Activated T-cell treated with anti-CD3 and anti-CD28 coated beads, Interleukin-2, amount 50 U/mL, for 72 hours (primary cell): ENCODE measurements around the gene HERPUD2. TPM values are rescaled to one million over a fixed set of nuclear protein-coding genes. Genes with fewer than 3 reads are reported as not detected.

ENCODE experiments used
- ATAC-seq, 2 donors: fragments of 150-1000 bp; cut with Tn5 transposase; replicated peaks in 1 of 2; 2 replicates each; pipeline ENCODE4 v1.10.0; 2021; ENCODE audit warnings: moderate library complexity in 2 of 2, mild to moderate bottlenecking in 1 of 2
- DNase-seq, 2 donors: peaks; one replicate each; pipeline ENCODE4 v3.0.0; 2021 to 2022; ENCODE audit warnings: mixed read lengths in 1 of 2
- H3K27ac Mint-ChIP-seq: one replicate; pipeline ENCODE4 v1.8.0; 2022; ENCODE audit warnings: mild to moderate bottlenecking, moderate library complexity, mixed read lengths
- H3K27me3 Mint-ChIP-seq: one replicate; pipeline ENCODE4 v1.8.0; 2022; ENCODE audit warnings: low read depth, mixed read lengths
- H3K36me3 Mint-ChIP-seq, 2 donors: one replicate each; pipeline ENCODE4 v1.8.0; 2022; ENCODE audit warnings: mixed read lengths in 2 of 2, mild to moderate bottlenecking in 1 of 2; ENCODE audit not compliant: insufficient read depth in 2 of 2
- H3K4me1 Mint-ChIP-seq: one replicate; pipeline ENCODE4 v1.8.0; 2022; ENCODE audit warnings: low read depth, mixed read lengths
- H3K4me3 Mint-ChIP-seq, 2 donors: one replicate each; pipeline ENCODE4 v1.8.0; 2022; ENCODE audit warnings: mild to moderate bottlenecking in 2 of 2, mixed read lengths in 2 of 2, moderate library complexity in 2 of 2
- H3K9me3 Mint-ChIP-seq, 2 donors: one replicate each; pipeline ENCODE4 v1.8.0; 2022; ENCODE audit warnings: mixed read lengths in 2 of 2
- total RNA-seq, 2 donors: library from RNA; stranded (reverse); gene quantifications; one replicate each; pipeline ENCODE4 v1.2.3, GENCODE V29; 2022

Gene HERPUD2
- 10 to 100 TPM; 37.5 to 40.4 TPM for total RNA-seq

GRCh38 chr7:35694784-35695472 is at the start of gene HERPUD2:
Gene HERPUD2, minus strand, starts transcription at chr7:35695135. Its CDS starts 805 bp downstream, at chr7:35694330.
- ATAC-seq (peak; percentile 87 to 89), DNase-seq (peak; percentile 91 to 94)
- Mint-ChIP-seq H3K4me1 (peaks cover 64% of the 10 kb centered on the region), H3K27ac (peak within 1 kb of the TSS; percentile 91), H3K9me3 (peaks cover 0 to 2% of the 10 kb centered on the region in 2 donors), H3K4me3 (peak within 1 kb of the TSS; percentile 88 to 97), H3K36me3 (peaks cover 15 to 16% of the 10 kb centered on the region in 2 donors), H3K27me3 (no peaks in the 10 kb centered on the region)

GRCh38 chr7:35738889-35739288 is 44.0 kb upstream of the HERPUD2 start:
- peaks cover 2 to 8% of the 10 kb centered on the region in 2 donors for H3K36me3 Mint-ChIP-seq
- no peak overlapping the region for H3K27ac Mint-ChIP-seq
- H3K9me3 Mint-ChIP-seq: peaks cover 4 to 5% of the 10 kb centered on the region in 2 donors
- H3K4me1 Mint-ChIP-seq: no peaks in the 10 kb centered on the region
- DNase-seq: no peak
- no peak overlapping the region for H3K4me3 Mint-ChIP-seq
- no peak for ATAC-seq
- H3K27me3 Mint-ChIP-seq: peaks cover 7% of the 10 kb centered on the region

- H3K9me3 Mint-ChIP-seq: peaks cover 0 to 2% of the 10 kb centered on the region in 2 donors
- peaks cover 0 to 3% of the 10 kb centered on the region in 2 donors for H3K36me3 Mint-ChIP-seq
- H3K4me1 Mint-ChIP-seq: peaks cover 7% of the 10 kb centered on the region
- no peak overlapping the region for H3K4me3 Mint-ChIP-seq
- no peak for ATAC-seq
- peaks cover 14% of the 10 kb centered on the region for H3K27me3 Mint-ChIP-seq
- no peak for DNase-seq
- no peak overlapping the region for H3K27ac Mint-ChIP-seq
Observed at GRCh38 chr7:35736725-35737124, 41.8 kb upstream of the HERPUD2 start.

GRCh38 chr7:35735396-35735795 is 40.5 kb upstream of the HERPUD2 start:
- DNase-seq (no peak), ATAC-seq (no peak)
- Mint-ChIP-seq H3K4me1 (peaks cover 16% of the 10 kb centered on the region), H3K9me3 (peaks cover 0 to 2% of the 10 kb centered on the region in 2 donors), H3K27ac (no peak overlapping the region), H3K36me3 (peaks cover 0 to 1% of the 10 kb centered on the region in 2 donors), H3K4me3 (no peak overlapping the region), H3K27me3 (peaks cover 14% of the 10 kb centered on the region)

GRCh38 chr7:35734001-35734483 is 39.1 kb upstream of the HERPUD2 start:
- peaks cover 29% of the 10 kb centered on the region for H3K4me1 Mint-ChIP-seq
- no peaks in the 10 kb centered on the region for H3K9me3 Mint-ChIP-seq
- no peak overlapping the region for H3K4me3 Mint-ChIP-seq
- DNase-seq: no peak
- H3K36me3 Mint-ChIP-seq: no peaks in the 10 kb centered on the region
- no peak overlapping the region for H3K27ac Mint-ChIP-seq
- no peak for ATAC-seq
- peaks cover 14% of the 10 kb centered on the region for H3K27me3 Mint-ChIP-seq

- Mint-ChIP-seq H3K4me1 (peaks cover 56% of the 10 kb centered on the region), H3K4me3 (no peak overlapping the region), H3K36me3 (no peaks in the 10 kb centered on the region), H3K9me3 (no peaks in the 10 kb centered on the region), H3K27me3 (peaks cover 14% of the 10 kb centered on the region), H3K27ac (no peak overlapping the region)
- no peak for DNase-seq
- ATAC-seq: no peak
Observed at GRCh38 chr7:35731349-35731748, 36.4 kb upstream of the HERPUD2 start.

GRCh38 chr7:35729061-35729783 is 34.3 kb upstream of the HERPUD2 start:
- peak overlapping the region; percentile 68 for H3K4me3 Mint-ChIP-seq
- H3K4me1 Mint-ChIP-seq: peaks cover 76% of the 10 kb centered on the region
- H3K36me3 Mint-ChIP-seq: no peaks in the 10 kb centered on the region
- peaks cover 10% of the 10 kb centered on the region for H3K27me3 Mint-ChIP-seq
- no peaks in the 10 kb centered on the region for H3K9me3 Mint-ChIP-seq
- peak overlapping the region; percentile 18 for H3K27ac Mint-ChIP-seq
- DNase-seq (peak; percentile 55 to 68), ATAC-seq (peak; percentile 66 to 67)

GRCh38 chr7:35728412-35729060 is 33.6 kb upstream of the HERPUD2 start:
- no peak for ATAC-seq
- Mint-ChIP-seq H3K27me3 (peaks cover 3% of the 10 kb centered on the region), H3K4me1 (peaks cover 83% of the 10 kb centered on the region), H3K36me3 (no peaks in the 10 kb centered on the region), H3K4me3 (peak overlapping the region; percentile 68), H3K9me3 (no peaks in the 10 kb centered on the region), H3K27ac (peak overlapping the region; percentile 19)
- DNase-seq: no peak

- Mint-ChIP-seq H3K27ac (no peak overlapping the region), H3K4me1 (peaks cover 89% of the 10 kb centered on the region)
Observed at GRCh38 chr7:35727571-35727970, 32.6 kb upstream of the HERPUD2 start.

GRCh38 chr7:35726654-35727053 is 31.7 kb upstream of the HERPUD2 start:
- H3K4me1 Mint-ChIP-seq: peaks cover 94% of the 10 kb centered on the region
- ATAC-seq: no peak
- H3K9me3 Mint-ChIP-seq: peaks cover 0 to 4% of the 10 kb centered on the region in 2 donors

More at GRCh38 chr7:35727571-35727970, 32.6 kb upstream of the HERPUD2 start:
- ATAC-seq (peak; percentile 70 to 76), DNase-seq (peak; percentile 57 to 74)
- H3K4me3 Mint-ChIP-seq: no peak overlapping the region
- peaks cover 0 to 4% of the 10 kb centered on the region in 2 donors for H3K9me3 Mint-ChIP-seq
- no peaks in the 10 kb centered on the region for H3K27me3 Mint-ChIP-seq
- peaks cover 3 to 4% of the 10 kb centered on the region in 2 donors for H3K36me3 Mint-ChIP-seq

GRCh38 chr7:35725280-35725680 is 30.3 kb upstream of the HERPUD2 start:
- DNase-seq: peak in 1 of 2 donors; percentile 67
- Mint-ChIP-seq H3K9me3 (peaks cover 0 to 4% of the 10 kb centered on the region in 2 donors), H3K4me1 (peaks cover 89% of the 10 kb centered on the region), H3K27ac (no peak overlapping the region), H3K36me3 (peaks cover 3 to 6% of the 10 kb centered on the region in 2 donors), H3K27me3 (no peaks in the 10 kb centered on the region), H3K4me3 (peak overlapping the region; percentile 58 to 67)
- ATAC-seq: peak in 1 of 2 donors; percentile 17

More at GRCh38 chr7:35726654-35727053, 31.7 kb upstream of the HERPUD2 start:
- Mint-ChIP-seq H3K36me3 (peaks cover 3 to 6% of the 10 kb centered on the region in 2 donors), H3K27ac (no peak overlapping the region), H3K4me3 (no peak overlapping the region), H3K27me3 (no peaks in the 10 kb centered on the region)
- DNase-seq: no peak

GRCh38 chr7:35723011-35723410 is 28.1 kb upstream of the HERPUD2 start:
- peak overlapping the region; percentile 75 to 89 for H3K4me3 Mint-ChIP-seq
- peak; percentile 40 to 42 for DNase-seq
- peak; percentile 77 for ATAC-seq
- peak overlapping the region; percentile 96 for H3K27ac Mint-ChIP-seq
- no peaks in the 10 kb centered on the region for H3K27me3 Mint-ChIP-seq
- H3K36me3 Mint-ChIP-seq: peaks cover 3 to 6% of the 10 kb centered on the region in 2 donors
- H3K9me3 Mint-ChIP-seq: peaks cover 0 to 4% of the 10 kb centered on the region in 2 donors
- peaks cover 67% of the 10 kb centered on the region for H3K4me1 Mint-ChIP-seq
